NAMALWA (cell line): ENCODE data around the gene STX4.

Experiments
- DNase-seq: peaks from one replicate; pipeline ENCODE4 v3.0.0-alpha.2; 2015; ENCODE audit warnings: low spot score

Gene STX4

DNA sequence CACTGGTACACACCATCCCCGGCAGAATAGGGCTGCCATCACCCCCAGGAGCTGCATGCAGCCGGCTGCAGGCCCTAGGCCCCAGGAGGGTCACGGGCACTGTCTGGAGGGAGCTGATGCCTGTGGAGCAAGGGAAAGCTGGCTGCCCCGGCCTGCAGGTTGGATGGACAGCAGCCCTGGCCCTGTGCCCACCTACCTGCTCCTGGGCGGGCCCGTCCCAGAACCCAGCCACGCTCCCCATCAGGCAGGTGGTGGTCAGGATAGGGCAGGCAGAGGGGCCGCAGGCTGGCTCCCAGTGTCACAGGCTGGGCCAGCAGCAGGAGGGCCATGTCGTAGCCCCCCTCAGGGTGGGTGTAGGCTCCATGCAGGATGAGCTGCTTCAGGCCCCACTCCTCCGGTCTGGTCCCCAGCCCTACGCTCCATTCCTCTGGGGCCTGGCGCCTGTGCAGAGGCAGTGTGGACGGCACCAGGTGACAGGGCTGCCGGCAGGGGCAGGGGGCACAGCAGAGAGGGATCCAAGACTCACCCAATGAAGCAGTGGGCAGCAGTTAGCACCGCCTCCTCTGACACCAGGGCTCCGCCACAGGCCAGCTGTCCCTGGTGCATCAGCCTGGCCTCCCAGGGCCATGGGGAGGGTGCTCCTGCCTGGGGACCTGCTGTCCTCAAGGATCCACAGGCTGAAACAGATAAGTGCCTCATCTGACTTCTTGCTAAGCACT lies 51.4 kb downstream of the STX4 start:
- DNase-seq = no peak

DNA sequence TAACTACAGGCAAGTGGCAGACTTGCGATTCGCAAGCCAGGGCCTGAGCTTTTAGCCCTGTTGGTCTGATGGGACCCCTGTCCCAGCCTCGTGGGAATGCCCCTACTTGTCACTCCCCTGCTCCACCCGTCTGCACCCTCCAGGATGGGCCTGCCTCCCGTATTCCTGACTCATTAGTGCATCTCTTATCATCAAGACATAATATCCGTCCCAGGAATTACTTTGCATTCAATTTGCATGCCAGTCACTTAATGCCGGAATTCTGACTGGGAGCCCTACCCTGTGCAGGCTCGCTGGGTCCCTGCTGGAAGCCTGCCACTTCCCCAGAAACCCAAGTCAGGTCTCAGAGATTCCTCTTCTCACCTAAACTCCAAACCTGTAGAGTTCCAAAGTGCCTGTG lies 52.1 kb downstream of the STX4 start:
- DNase-seq = no peak

DNA sequence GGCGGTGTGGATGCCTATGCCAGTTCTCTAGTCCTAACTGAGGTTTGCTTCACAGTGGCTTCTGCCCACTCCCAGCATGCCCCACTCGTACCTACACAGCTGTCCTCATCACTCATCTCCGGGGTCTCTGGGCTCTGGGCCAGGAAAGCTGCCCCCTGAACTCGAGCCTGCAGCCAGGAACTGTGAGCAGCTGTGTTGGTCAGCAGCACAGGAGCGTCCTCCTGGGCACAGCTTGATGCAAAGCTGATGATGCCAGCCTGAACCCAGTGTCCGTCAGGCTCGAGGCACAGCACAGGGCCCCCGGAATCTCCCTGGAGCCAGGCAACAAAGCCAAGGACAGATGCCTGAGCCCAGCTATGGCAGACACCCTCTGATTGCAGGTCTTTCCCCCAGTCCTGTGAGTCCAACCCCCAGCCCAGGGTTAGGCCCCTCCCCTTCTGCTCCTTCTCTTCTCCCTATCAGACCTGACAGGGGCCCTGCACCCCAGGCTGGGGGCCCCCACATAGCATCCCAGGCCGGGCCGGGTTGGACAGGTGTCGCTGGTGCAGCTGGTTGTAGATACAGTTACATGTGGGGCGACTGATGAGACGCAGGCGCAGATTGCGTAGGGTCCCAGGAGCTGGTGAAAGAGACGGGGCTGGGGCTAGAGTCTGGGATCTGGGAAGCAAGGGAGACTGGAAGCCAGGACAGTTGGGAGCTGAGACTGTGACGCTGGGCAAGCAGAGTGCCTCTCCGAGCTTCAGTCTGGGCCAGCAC lies 52.7 kb downstream of the STX4 start:
- DNase-seq = no peak

DNA sequence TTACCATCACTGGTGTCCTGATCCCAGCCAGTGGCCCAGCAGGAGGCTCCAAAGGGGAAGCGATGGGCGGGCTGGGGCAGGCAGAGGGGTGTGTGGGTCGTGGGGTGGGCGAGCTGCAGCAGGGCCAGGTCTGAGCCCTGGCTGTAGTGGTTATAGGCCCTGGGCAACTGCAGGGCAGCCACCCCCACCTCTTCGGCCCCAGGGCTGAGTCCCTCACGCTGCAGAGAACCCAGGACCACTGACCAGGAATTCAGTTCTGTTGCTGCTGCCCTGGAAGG lies 53.2 kb downstream of the STX4 start:
- no peak for DNase-seq

DNA sequence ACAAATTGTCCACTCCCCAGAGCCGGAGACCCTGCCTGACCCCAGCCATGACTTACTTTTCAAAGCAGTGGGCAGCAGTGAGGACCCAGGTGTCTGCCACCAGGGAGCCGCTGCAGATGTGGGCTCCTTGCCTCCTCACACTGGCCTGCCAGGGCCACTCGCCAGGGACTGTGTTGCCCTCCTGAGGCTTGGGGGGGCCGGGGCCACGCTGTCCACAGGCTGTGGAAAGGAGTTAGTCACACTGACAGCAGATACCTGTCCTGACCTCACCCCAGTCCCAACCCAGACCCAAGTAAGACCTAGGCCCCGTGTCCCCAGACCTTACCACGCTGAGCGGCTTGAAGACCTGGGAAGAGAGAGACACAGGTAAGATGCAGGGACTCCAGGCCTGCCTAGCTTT lies 54.1 kb downstream of the STX4 start:
- DNase-seq = no peak

DNA sequence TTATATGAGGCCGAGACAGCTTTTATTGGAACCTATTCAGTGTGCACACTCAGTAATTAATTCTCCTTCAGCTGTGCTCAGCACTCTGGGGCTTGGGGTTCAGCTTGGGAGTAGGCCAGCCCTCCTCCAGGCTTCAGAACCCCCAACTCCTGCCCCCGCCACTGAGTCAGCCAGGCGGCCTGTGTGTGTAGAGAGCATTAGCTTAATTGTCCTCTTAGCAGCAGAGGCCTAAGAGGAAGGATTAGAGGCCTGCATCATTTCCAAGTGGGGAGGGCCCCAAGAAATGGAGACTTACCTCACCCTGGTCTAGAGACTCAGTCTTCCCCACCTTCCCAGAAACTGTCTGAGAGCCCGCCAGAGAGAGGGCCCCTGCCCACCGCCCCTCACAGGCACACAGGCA lies 54.6 kb downstream of the STX4 start:
- DNase-seq = no peak

DNA sequence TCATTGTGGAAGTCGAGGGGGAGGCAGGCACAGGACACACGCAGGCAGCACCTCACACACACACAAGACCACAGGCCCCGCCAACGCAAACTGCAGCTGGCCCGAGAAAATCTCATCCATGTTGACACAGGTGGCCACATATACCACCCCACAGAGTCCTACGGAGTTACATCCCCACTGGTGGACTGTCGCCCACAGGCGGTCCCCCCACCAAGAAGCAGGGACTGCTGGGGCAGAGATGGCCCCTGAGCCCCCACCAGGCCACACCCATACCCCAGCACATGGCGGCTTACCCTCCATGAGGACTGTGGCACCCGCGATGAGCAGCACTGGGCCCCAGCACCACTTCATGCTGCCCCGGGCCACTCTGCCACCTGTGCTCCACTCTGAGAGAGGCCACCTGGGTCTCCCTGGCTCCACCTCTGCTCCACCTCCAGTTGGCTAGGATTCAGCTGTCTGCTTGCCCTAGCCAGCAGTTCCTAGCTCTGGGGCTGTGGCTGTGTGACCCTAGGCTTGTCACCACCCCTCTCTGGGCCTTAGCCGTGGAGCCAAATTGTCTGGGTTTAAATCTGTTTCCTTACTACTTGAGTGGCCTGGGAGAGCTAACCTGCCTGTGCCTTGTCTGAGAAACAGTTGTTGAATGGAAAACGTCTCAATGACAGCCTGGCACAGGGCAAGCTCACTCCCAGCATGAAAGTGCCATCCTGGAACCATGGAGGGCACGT lies 55.3 kb downstream of the STX4 start, which contains the start of gene PRSS53:
PRSS53 (minus strand) TSS at position 485 of the 725 bp plus-strand sequence; CDS start at position 351, 134 bp downstream.
- no peak for DNase-seq

DNA sequence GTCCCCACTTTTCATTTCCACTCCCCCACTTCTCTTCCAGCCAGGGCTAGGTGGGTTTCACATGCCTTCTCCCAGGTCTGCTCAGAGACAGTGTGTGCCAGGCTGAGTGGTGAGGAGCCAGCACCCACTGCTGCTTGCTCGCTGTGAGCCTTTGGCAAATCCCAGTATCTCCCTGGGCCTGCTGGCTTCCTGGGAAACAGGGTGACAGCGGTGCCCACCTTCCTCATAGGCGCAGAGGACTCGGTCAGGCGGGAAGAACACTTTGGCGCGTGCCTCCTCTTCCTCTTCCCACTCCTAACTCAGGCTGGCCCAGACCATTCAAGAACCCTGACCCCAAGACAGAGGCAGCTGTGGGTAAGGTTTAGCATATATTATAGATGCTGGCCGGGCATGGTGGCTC lies 55.8 kb downstream of the STX4 start:
- DNase-seq = no peak
